Measurements from ENCODE around the gene OPALIN.

DNA sequence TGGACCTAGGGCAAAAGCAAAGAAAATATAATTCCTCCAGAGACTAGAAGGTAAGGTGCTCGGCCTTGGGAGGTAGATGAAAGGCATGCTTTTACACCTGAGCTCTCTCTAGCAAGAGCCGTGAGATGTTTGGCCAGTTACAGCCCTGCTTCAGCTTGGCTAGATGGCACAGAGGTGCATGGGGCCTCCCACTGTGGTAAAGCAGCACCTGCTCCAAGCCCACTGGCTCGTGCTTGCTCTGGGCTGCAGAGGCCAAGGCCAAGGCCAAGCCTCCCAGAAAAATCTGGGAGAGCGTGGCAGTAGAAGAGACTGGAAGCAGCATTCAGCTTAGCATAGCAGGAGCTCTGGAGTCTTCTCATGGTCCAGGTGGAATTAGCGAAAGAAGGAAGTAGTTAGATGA is 31.0 kb upstream of the OPALIN start:
- no peak for TF ChIP-seq EZH2 (IDR thresholded peaks at IDR 0.05)
- no peak for TF ChIP-seq POLR2AphosphoS5 (IDR thresholded peaks at IDR 0.05; ENCODE audit: borderline replicate concordance, low read depth, low read length)

All from SK-N-MC (cell line).